HL-60 (cell line): ENCODE results near the gene ITGAE.

Source experiments
- DNase-seq, 2 experiments: peaks; one replicate each; pipeline ENCODE4 v3.0.0-alpha.2; 2010 to 2020; ENCODE audit warnings: low read depth in 1 of 2, low spot score in 1 of 2
- H3K27ac ChIP-seq: fragments of 250-450 bp; sonication (Bioruptor Pico); replicated peaks from 2 replicates; pipeline ENCODE4 v1.5.1; 2020; ENCODE audit warnings: mild to moderate bottlenecking, moderate library complexity
- H3K27me3 ChIP-seq: fragments of 250-450 bp; sonication (Bioruptor Pico); 2 replicates; pipeline ENCODE4 v1.5.1; 2021; ENCODE audit warnings: mild to moderate bottlenecking, moderate library complexity; ENCODE audit not compliant: insufficient read depth, poor library complexity, severe bottlenecking
- H3K4me3 ChIP-seq: replicated peaks from 2 replicates; pipeline ENCODE4 v1.5.1; 2011; ENCODE audit warnings: mild to moderate bottlenecking, control low read depth, low read length; ENCODE audit not compliant: insufficient read depth
- GABPA ChIP-seq: IDR thresholded peaks from 2 replicates; pipeline ENCODE4 v1.6.1; 2012; ENCODE audit warnings: low read depth
- POLR2AphosphoS5 ChIP-seq: IDR thresholded peaks from 2 replicates; pipeline ENCODE4 v1.6.1; 2012; ENCODE audit warnings: low read depth
- SPI1 ChIP-seq: IDR thresholded peaks from 2 replicates; pipeline ENCODE4 v1.6.1; 2012; ENCODE audit warnings: low read depth, mild to moderate bottlenecking, borderline replicate concordance
- TF ChIP-seq, protein P1 (sequence below): IDR thresholded peaks from 2 replicates; pipeline ENCODE4 v1.6.1; 2012; ENCODE audit warnings: low read depth; ENCODE audit not compliant: insufficient replicate concordance
- TF ChIP-seq, protein P2 (sequence below): IDR thresholded peaks from one replicate; pipeline ENCODE4 v1.5.1; 2011; ENCODE audit warnings: low read length, control low read depth, inconsistent platforms; ENCODE audit not compliant: insufficient read depth

Gene ITGAE

DNA sequence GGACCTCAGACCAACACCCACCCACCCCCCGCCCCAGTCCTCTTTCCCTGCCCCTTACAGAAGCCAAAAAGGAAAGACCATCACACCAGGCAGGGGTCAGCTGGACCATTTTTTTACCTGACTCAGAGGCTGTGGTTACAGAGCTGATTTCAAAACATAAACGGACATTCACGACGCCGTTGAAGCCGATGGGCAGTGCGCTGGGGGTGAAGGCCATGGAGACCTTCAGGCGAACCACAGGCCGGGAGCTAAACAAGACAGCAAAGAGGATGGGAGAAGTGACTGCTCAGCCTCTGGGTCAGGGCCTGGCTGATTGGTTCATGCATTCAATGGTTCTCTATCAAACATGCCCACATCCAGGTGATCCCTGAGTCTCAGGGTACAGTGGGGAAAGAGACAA lies 53.2 kb downstream of the ITGAE start:
- Histone ChIP-seq H3K4me3 (no peak overlapping the region), H3K27me3 (no peaks in the 10 kb centered on the region), H3K27ac (no peak overlapping the region)
- no peak for DNase-seq
- TF ChIP-seq SPI1, result no peak
- TF ChIP-seq GABPA, result no peak
- TF ChIP-seq, protein P1, sequence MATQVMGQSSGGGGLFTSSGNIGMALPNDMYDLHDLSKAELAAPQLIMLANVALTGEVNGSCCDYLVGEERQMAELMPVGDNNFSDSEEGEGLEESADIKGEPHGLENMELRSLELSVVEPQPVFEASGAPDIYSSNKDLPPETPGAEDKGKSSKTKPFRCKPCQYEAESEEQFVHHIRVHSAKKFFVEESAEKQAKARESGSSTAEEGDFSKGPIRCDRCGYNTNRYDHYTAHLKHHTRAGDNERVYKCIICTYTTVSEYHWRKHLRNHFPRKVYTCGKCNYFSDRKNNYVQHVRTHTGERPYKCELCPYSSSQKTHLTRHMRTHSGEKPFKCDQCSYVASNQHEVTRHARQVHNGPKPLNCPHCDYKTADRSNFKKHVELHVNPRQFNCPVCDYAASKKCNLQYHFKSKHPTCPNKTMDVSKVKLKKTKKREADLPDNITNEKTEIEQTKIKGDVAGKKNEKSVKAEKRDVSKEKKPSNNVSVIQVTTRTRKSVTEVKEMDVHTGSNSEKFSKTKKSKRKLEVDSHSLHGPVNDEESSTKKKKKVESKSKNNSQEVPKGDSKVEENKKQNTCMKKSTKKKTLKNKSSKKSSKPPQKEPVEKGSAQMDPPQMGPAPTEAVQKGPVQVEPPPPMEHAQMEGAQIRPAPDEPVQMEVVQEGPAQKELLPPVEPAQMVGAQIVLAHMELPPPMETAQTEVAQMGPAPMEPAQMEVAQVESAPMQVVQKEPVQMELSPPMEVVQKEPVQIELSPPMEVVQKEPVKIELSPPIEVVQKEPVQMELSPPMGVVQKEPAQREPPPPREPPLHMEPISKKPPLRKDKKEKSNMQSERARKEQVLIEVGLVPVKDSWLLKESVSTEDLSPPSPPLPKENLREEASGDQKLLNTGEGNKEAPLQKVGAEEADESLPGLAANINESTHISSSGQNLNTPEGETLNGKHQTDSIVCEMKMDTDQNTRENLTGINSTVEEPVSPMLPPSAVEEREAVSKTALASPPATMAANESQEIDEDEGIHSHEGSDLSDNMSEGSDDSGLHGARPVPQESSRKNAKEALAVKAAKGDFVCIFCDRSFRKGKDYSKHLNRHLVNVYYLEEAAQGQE, result no peak

DNA sequence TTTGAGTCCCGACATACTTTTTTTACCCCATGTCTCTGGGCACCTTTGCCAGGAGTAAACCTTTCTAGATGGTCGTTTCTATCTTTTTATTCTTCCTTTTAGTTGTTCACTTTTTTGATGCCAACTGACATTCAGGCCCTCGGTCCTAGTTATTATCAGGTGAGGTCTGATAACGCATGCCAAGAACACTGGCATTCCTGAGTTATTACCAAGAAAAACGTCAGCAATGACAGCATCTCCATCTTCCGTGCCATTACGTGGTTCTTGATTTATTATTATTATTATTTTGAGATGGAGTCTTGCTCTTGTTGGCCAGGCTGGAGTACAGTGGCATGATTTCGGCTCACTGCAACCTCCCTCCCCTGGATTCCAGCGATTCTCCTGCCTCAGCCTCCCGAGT lies 55.9 kb downstream of the ITGAE start:
- H3K27ac ChIP-seq, result no peak overlapping the region
- TF ChIP-seq, protein P2, sequence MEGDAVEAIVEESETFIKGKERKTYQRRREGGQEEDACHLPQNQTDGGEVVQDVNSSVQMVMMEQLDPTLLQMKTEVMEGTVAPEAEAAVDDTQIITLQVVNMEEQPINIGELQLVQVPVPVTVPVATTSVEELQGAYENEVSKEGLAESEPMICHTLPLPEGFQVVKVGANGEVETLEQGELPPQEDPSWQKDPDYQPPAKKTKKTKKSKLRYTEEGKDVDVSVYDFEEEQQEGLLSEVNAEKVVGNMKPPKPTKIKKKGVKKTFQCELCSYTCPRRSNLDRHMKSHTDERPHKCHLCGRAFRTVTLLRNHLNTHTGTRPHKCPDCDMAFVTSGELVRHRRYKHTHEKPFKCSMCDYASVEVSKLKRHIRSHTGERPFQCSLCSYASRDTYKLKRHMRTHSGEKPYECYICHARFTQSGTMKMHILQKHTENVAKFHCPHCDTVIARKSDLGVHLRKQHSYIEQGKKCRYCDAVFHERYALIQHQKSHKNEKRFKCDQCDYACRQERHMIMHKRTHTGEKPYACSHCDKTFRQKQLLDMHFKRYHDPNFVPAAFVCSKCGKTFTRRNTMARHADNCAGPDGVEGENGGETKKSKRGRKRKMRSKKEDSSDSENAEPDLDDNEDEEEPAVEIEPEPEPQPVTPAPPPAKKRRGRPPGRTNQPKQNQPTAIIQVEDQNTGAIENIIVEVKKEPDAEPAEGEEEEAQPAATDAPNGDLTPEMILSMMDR, result no peak
- TF ChIP-seq GABPA, result no peak
- TF ChIP-seq SPI1, result no peak
- TF ChIP-seq, protein P1, result no peak
- no peak for TF ChIP-seq POLR2AphosphoS5
- DNase-seq, result no peak
- H3K4me3 ChIP-seq, result no peak overlapping the region
- no peaks in the 10 kb centered on the region for H3K27me3 ChIP-seq

DNA sequence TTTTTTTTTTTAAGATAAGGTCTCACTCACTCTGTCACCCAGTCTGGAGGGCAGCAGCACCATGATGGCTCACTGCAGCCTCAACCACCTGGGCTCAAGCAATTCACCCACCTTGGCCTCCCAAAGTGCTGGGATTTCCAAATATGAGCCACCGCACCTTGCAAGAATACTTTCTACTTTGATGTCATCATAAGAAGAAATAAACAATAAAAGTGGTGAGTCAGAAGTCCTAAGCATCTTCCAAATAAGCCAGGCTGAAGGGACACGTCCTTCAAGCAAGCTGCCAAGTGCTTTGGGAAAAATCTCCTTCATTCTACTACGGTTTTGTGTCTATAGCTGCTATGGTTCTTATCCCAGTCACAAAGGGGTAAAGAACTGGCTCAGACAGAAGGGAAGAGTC lies 57.0 kb downstream of the ITGAE start:
- Histone ChIP-seq H3K27me3 (no peaks in the 10 kb centered on the region), H3K27ac (no peak overlapping the region), H3K4me3 (no peak overlapping the region)
- DNase-seq, result no peak
- TF ChIP-seq, protein P1, result no peak
- TF ChIP-seq POLR2AphosphoS5, result no peak
- TF ChIP-seq GABPA, result no peak
- TF ChIP-seq SPI1, result no peak
- TF ChIP-seq, protein P2, result no peak

DNA sequence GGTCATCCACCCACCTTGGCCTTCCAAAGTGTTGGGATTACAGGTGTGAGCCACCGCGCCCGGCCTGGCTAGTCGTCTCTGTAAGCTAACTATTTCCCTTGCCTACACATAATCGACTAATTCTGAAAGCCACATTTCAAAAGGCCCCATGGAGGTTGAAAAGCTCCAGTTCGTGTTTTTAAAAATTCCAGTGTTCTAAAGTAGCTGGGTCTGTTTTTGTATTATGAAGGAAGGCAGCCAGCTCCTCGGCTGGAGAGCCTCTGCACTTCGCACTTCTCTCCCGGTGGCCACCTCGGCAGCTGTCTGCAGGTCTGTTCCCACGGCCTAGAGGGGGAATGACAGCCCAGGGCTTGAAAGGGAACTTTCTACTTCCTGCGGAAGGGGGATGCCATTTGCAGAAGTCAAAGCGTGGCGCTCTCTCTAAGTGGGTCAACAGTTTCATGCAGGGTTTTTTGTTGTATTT lies 60.3 kb downstream of the ITGAE start:
- H3K27ac ChIP-seq, result peak overlapping the region; percentile 35; the same call in 1 of the 2 replicates
- DNase-seq, result peak; percentile 46 to 75
- no peak overlapping the region for H3K4me3 ChIP-seq
- peak; percentile 27; the same call in 1 of the 2 replicates for TF ChIP-seq SPI1
- no peak for TF ChIP-seq POLR2AphosphoS5
- TF ChIP-seq, protein P1, result no peak
- TF ChIP-seq, protein P2, result no peak
- 0 out of 2 replicates have a peak, but pooled peaks have one; percentile 39 for TF ChIP-seq GABPA
- no peaks in the 10 kb centered on the region for H3K27me3 ChIP-seq
